Thyroid gland (tissue), 4 donors: ENCODE data around the gene FOXN1.

Source experiments
- POLR2A ChIP-seq, 2 donors: fragments of 450-650 bp; IDR thresholded peaks; one replicate each; pipeline ENCODE4 v1.6.1; 2017; ENCODE audit warnings: antibody characterized with exemption in 2 of 2, mild to moderate bottlenecking in 2 of 2, moderate library complexity in 1 of 2
- TF ChIP-seq, protein P1 (sequence below), 6 experiments: fragments of 200-600 bp in 3 of 6; fragments of 450-650 bp in 3 of 6; sonication (generic) in 3 of 6; IDR thresholded peaks; one replicate each; pipeline ENCODE4 v1.5.1; 2016 to 2019; ENCODE audit warnings: antibody characterized with exemption in 6 of 6, mild to moderate bottlenecking in 2 of 6, inconsistent platforms in 1 of 6, moderate library complexity in 1 of 6

DNA sequence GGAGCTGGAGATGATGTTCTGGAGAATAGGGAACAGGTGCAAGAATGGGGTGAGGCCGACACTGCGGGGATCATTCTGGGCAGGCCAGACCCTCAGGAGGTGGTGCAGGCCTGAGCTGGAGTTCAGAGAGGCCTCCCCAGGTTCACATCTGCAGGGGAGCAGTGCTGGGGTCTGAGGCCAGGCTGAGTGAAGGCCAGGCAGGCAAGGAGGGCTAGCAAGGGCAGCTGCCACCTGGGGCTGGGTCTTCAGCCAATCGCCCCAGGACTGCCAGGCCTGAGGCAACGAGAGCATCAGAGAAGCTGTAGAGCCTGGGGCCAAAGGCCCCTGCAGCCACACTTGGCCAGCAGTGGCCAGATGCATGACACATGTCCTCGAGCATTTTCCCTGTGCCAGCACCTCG is 14.5 kb downstream of the FOXN1 start:
- TF ChIP-seq, protein P1, sequence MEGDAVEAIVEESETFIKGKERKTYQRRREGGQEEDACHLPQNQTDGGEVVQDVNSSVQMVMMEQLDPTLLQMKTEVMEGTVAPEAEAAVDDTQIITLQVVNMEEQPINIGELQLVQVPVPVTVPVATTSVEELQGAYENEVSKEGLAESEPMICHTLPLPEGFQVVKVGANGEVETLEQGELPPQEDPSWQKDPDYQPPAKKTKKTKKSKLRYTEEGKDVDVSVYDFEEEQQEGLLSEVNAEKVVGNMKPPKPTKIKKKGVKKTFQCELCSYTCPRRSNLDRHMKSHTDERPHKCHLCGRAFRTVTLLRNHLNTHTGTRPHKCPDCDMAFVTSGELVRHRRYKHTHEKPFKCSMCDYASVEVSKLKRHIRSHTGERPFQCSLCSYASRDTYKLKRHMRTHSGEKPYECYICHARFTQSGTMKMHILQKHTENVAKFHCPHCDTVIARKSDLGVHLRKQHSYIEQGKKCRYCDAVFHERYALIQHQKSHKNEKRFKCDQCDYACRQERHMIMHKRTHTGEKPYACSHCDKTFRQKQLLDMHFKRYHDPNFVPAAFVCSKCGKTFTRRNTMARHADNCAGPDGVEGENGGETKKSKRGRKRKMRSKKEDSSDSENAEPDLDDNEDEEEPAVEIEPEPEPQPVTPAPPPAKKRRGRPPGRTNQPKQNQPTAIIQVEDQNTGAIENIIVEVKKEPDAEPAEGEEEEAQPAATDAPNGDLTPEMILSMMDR (IDR thresholded peaks at IDR 0.05), result no peak
- no peak for TF ChIP-seq POLR2A (IDR thresholded peaks at IDR 0.05)
